ENCODE data around the gene SOAT2. TPM values are rescaled to one million over a fixed set of nuclear protein-coding genes. Genes with fewer than 3 reads are reported as not detected.
A peak's percentile ranks its signal among the peaks of the same experiment; 100 is the strongest.

SOAT2 gene
- total and polyA plus RNA-seq, 4 donors: 0.48 to 9.4 (median 1.3) TPM

DNA sequence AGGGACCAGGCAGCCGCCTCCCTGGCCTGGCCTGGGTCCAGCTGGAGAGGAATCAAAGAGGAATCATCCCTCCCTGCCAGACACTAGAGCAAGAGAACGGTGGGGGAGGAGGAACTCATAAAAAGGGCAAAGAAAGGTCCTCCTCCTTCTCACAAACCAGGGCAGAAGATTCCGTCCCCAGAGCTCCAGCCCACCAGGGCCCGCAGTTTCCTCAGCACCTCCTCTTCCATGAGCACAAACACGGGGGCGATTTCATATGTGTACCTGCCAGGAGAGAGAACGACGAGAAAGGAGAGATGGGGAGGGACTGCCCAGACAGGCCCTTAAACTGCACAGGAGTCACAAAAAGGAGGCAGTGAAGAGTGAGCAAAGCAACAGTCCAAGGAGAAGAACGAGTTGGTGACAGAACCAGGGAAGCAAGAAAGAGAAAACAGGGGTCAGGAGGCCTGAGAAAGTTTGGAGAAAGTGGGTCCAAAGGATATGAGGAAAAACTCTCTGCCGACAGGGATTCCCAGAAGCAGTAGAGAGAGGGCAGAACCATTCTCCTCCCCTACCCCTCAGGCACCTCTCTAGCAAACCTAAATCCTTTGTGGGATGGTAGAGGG is 68.5 kb downstream of the SOAT2 start:
- H3K27me3 ChIP-seq (ENCODE audit: control insufficient read depth in 4 of 4, insufficient read depth in 4 of 4, low read length in 3 of 4): no peaks in the 10 kb centered on the region
- H3K9me3 ChIP-seq (ENCODE audit: control insufficient read depth in 4 of 4, low read length in 3 of 4): no peaks in the 10 kb centered on the region
- peak overlapping the region; percentile 69 to 83 for H3K27ac ChIP-seq (ENCODE audit: low read depth in 1 of 2, low read length in 2 of 2)
- peaks cover 0 to 4% (median 0%) of the 10 kb centered on the region in 4 donors for H3K36me3 ChIP-seq (ENCODE audit: control insufficient read depth in 4 of 4, insufficient read depth in 3 of 4, low read depth in 1 of 4, low read length in 3 of 4)
- no peak overlapping the region for H3K4me3 ChIP-seq (ENCODE audit: low read depth in 1 of 3, low read length in 3 of 3)
- H3K4me1 ChIP-seq (ENCODE audit: control insufficient read depth in 4 of 4, insufficient read depth in 4 of 4, low read length in 3 of 4): peaks cover 17 to 66% (median 58%) of the 10 kb centered on the region in 4 donors
- peak; percentile 64 for DNase-seq (ENCODE audit: low spot score)
- H3K9ac ChIP-seq (ENCODE audit: low read depth in 1 of 2, low read length in 2 of 2): no peak overlapping the region
- 32% methylated on average over 10 of the region's 10 CpGs for WGBS
- TF ChIP-seq HNF4A (conservative IDR thresholded peaks at IDR 0.05) (no peak), RXRA (IDR thresholded peaks at IDR 0.05) (peak; percentile 32 to 53)

DNA sequence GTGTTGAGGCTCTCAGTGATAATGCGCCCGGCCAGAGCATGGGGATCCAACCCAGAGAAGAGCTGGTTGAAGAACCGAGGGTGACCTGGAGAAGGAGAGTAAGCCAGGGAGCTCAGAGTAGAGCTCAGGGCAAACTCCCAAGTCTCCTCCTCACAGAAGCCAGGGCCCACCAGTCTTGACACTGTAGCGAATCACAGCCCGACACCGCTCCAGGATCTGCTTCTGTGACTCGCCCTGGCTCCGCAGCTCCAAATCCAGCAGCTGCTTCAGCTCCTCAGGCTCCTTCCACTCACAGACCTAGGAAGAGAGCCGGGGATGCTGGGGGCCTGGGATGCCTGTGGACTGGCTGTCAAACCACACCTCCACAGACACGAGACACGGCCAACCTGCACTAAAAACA is 69.1 kb downstream of the SOAT2 start:
- H3K9me3 ChIP-seq (ENCODE audit: control insufficient read depth in 4 of 4, low read length in 3 of 4): no peaks in the 10 kb centered on the region
- 93% methylated on average over 11 of the region's 11 CpGs for WGBS
- H3K4me3 ChIP-seq (ENCODE audit: low read depth in 1 of 3, low read length in 3 of 3): no peak overlapping the region
- no peak overlapping the region for H3K9ac ChIP-seq (ENCODE audit: low read depth in 1 of 2, low read length in 2 of 2)
- peaks cover 17 to 64% (median 55%) of the 10 kb centered on the region in 4 donors for H3K4me1 ChIP-seq (ENCODE audit: control insufficient read depth in 4 of 4, insufficient read depth in 4 of 4, low read length in 3 of 4)
- H3K36me3 ChIP-seq (ENCODE audit: control insufficient read depth in 4 of 4, insufficient read depth in 3 of 4, low read depth in 1 of 4, low read length in 3 of 4): no peaks in the 10 kb centered on the region
- H3K27ac ChIP-seq (ENCODE audit: low read depth in 1 of 2, low read length in 2 of 2): no peak overlapping the region
- TF ChIP-seq GABPA (IDR thresholded peaks at IDR 0.05 in 1 of 2, conservative IDR thresholded peaks at IDR 0.05 in 1 of 2) (no peak), NR2F2 (IDR thresholded peaks at IDR 0.05) (no peak), FOXA2 (IDR thresholded peaks at IDR 0.05) (no peak), SP1 (IDR thresholded peaks at IDR 0.05) (no peak), YY1 (IDR thresholded peaks at IDR 0.05) (no peak), EGR1 (IDR thresholded peaks at IDR 0.05; ENCODE audit: low read depth in 2 of 2) (no peak), RAD21 (IDR thresholded peaks at IDR 0.05) (no peak), HNF4A (conservative IDR thresholded peaks at IDR 0.05) (no peak), RXRA (IDR thresholded peaks at IDR 0.05) (no peak)
- TF ChIP-seq, protein P1, sequence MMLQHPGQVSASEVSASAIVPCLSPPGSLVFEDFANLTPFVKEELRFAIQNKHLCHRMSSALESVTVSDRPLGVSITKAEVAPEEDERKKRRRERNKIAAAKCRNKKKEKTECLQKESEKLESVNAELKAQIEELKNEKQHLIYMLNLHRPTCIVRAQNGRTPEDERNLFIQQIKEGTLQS (IDR thresholded peaks at IDR 0.05): no peak
- TF ChIP-seq, protein P2, sequence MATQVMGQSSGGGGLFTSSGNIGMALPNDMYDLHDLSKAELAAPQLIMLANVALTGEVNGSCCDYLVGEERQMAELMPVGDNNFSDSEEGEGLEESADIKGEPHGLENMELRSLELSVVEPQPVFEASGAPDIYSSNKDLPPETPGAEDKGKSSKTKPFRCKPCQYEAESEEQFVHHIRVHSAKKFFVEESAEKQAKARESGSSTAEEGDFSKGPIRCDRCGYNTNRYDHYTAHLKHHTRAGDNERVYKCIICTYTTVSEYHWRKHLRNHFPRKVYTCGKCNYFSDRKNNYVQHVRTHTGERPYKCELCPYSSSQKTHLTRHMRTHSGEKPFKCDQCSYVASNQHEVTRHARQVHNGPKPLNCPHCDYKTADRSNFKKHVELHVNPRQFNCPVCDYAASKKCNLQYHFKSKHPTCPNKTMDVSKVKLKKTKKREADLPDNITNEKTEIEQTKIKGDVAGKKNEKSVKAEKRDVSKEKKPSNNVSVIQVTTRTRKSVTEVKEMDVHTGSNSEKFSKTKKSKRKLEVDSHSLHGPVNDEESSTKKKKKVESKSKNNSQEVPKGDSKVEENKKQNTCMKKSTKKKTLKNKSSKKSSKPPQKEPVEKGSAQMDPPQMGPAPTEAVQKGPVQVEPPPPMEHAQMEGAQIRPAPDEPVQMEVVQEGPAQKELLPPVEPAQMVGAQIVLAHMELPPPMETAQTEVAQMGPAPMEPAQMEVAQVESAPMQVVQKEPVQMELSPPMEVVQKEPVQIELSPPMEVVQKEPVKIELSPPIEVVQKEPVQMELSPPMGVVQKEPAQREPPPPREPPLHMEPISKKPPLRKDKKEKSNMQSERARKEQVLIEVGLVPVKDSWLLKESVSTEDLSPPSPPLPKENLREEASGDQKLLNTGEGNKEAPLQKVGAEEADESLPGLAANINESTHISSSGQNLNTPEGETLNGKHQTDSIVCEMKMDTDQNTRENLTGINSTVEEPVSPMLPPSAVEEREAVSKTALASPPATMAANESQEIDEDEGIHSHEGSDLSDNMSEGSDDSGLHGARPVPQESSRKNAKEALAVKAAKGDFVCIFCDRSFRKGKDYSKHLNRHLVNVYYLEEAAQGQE (IDR thresholded peaks at IDR 0.05): no peak
- TF ChIP-seq, protein P3, sequence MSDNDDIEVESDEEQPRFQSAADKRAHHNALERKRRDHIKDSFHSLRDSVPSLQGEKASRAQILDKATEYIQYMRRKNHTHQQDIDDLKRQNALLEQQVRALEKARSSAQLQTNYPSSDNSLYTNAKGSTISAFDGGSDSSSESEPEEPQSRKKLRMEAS (IDR thresholded peaks at IDR 0.05): no peak
- TF ChIP-seq, protein P4, sequence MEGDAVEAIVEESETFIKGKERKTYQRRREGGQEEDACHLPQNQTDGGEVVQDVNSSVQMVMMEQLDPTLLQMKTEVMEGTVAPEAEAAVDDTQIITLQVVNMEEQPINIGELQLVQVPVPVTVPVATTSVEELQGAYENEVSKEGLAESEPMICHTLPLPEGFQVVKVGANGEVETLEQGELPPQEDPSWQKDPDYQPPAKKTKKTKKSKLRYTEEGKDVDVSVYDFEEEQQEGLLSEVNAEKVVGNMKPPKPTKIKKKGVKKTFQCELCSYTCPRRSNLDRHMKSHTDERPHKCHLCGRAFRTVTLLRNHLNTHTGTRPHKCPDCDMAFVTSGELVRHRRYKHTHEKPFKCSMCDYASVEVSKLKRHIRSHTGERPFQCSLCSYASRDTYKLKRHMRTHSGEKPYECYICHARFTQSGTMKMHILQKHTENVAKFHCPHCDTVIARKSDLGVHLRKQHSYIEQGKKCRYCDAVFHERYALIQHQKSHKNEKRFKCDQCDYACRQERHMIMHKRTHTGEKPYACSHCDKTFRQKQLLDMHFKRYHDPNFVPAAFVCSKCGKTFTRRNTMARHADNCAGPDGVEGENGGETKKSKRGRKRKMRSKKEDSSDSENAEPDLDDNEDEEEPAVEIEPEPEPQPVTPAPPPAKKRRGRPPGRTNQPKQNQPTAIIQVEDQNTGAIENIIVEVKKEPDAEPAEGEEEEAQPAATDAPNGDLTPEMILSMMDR (IDR thresholded peaks at IDR 0.05; ENCODE audit: low read depth, low read length, missing input control): no peak
- no peak for DNase-seq (ENCODE audit: low spot score)
- no peaks in the 10 kb centered on the region for H3K27me3 ChIP-seq (ENCODE audit: control insufficient read depth in 4 of 4, insufficient read depth in 4 of 4, low read length in 3 of 4)
